ENCODE results near the gene DENND1A.

The DENND1A gene

DNA sequence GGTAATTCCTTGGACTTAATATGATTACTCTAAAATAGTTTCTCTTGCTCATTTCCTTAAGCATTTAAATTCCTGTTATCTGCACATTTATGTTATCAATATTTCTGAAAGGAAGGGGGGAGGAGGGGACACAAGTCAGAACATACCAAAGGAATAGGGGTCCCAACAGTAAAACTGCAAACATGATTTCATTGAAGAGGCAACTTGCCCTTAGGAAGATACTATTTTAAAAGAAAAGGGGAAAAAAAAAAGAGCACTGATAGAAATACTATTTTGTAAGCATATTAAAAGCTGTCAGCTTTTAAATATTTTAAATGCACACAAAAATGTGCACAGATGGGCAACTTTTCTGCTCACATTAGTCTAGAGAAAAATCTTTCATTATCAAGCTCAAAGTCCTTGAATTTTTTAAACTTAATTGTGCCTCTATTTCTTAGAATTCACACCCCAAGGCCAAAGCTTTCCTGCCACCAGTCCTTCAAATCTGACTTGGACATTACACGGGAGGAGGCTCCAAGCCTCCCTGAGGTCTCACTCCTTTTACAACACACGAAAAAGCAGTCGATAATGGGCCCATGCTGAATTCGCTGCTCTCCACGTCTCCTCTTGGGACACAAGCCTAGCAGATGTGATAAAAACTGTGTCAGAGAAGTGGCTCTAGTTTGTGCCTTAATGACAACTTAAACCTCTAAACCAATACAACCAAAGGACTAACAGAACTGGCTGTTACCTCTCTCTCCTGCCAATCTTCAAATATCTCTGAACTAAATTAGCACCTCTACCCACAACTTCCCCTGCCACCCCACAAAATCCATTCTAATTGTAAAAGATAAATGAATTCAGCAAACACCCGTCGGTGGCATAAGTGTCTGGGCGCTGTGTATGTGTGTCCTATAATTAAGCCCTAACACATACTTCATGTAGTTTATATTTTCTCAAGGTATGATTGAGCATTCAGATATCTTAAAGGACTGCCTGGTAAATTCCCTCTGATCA, 154.3 kb downstream of the DENND1A start:
- TF ChIP-seq, protein P1, sequence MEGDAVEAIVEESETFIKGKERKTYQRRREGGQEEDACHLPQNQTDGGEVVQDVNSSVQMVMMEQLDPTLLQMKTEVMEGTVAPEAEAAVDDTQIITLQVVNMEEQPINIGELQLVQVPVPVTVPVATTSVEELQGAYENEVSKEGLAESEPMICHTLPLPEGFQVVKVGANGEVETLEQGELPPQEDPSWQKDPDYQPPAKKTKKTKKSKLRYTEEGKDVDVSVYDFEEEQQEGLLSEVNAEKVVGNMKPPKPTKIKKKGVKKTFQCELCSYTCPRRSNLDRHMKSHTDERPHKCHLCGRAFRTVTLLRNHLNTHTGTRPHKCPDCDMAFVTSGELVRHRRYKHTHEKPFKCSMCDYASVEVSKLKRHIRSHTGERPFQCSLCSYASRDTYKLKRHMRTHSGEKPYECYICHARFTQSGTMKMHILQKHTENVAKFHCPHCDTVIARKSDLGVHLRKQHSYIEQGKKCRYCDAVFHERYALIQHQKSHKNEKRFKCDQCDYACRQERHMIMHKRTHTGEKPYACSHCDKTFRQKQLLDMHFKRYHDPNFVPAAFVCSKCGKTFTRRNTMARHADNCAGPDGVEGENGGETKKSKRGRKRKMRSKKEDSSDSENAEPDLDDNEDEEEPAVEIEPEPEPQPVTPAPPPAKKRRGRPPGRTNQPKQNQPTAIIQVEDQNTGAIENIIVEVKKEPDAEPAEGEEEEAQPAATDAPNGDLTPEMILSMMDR (IDR thresholded peaks at IDR 0.05) = no peak

DNA sequence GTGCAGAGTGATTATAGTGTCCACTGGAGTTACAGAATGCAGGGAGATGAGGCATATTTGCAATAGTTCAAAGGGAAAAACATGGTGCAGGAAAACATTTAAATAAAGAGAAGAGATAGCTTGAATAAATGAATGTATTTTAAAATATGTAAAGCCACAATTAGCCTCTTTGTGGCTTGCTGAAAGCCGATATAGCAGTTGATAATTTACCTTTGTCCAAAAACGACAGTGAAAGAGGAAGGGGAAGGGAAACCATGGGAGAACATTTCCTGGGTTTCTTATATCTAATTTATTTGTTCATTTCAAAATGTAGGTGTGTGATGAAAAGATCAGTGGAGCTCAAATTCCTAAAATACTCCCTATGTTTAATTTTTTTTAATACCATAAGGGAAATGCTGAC, 156.1 kb downstream of the DENND1A start:
- TF ChIP-seq, protein P1 (IDR thresholded peaks at IDR 0.05) = no peak

DNA sequence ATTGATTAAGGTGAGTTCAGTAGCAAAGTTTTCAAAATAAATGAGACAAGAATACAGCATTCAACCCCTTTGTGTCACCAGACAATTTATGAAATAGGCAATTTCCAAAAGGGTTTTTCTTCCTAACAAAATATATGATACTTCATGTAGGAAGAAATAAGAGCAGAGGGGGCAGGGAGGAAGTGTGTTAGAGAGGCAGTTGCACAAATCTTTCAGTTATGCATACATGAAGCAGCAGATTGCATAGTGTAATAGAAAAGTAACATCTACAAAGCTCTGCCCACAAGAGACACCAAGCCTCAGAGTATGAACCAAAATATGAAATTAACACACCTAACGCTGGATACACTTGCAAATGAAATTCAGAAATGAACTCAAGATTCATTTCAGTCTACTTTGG, 157.0 kb downstream of the DENND1A start:
- TF ChIP-seq, protein P1 (IDR thresholded peaks at IDR 0.05) = no peak

DNA sequence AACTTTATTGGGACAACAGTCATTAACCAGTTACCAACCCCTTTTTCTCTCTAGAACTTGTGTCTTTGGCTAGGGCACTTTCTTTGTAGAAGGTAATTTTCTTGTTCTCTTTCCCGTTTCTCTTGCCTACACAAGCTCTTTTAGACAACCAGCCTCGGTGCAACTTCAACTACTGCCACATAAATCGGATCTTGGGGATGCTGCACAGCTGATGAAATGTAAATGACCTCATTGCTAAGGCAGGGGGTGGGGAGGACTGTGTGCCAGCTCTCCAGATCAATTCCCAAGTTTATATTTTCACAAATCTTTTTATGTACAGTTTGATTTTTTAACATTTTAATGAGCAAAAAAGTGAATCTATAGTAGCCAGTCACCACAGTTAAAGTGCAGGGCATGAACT, 157.6 kb downstream of the DENND1A start:
- TF ChIP-seq, protein P1 (IDR thresholded peaks at IDR 0.05) = no peak

DNA sequence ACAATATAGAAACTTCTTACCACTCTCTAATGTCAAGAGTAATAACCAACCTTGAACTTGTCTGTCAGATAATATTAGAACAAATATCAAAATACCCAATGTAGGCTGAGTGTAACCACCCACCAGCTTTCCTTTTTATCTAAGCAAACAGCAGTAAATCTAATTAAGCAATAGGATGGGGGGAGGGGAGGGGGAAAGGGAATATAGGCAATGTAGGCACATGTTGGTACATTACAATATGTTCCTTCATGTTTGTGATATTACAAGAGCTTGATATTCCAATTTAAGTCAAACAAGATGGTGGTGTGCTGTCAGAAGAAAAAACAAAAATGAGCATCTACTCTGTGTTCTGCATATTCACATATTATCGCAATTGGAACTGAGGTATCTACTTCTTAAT, 158.2 kb downstream of the DENND1A start:
- TF ChIP-seq, protein P1 (IDR thresholded peaks at IDR 0.05) = no peak

DNA sequence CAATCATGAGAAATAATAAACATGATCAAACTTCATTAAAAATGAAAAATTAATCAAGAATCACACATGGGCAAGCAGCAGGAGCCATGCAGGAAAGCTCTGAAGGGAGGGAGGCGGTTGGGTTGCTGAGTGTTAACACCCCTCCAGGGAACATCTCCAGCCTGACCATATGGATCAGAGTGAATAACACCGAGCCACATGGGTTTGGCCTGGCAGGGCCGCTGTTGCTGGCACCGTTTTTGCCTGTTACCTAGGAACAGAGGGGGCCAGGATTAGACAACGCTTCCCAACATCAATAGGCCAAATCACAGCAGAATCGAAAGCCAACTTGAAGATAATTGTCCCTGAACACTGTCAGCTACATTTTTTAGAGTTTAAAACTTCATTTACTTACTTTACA, 160.2 kb downstream of the DENND1A start:
- TF ChIP-seq, protein P1 (IDR thresholded peaks at IDR 0.05) = no peak

DNA sequence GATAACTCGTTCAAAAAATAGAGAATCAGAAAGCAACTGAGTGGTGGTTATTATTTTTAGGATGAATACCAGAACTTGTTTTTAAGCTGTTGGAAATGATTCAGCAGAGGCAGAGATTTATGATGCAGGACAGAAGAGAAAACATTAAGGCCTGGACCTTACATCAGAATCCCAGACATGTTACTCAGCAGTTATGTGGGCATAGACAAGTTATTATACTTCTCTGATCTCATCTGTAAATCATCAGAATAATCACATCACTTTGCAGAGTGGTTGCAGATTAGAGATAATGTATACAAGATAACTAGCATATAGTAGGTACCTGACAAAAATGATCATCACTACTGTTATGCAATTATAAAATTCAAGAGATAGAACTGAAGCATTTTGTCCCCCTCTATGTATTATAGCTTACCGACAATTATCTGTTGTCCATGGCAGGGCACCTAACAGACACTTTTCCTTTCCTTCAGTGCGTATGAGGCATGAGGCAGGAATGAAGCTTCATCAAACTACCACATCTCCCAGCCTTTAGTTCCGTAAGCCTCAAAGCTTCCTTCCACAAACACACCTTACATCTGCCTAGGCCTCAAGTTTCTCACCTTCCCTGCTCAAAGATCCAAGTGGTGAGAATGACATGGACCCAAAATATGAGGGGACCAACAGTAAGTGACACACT, 165.9 kb downstream of the DENND1A start:
- TF ChIP-seq, protein P1 (IDR thresholded peaks at IDR 0.05) = no peak

Data from LNCAP (cell line).